Measurements from ENCODE around the gene CDC20.
"Not testable (repeated sequence)": the region's sequence is repeated elsewhere in the genome, so short reads cannot be mapped to it uniquely, and the experiment has no call there.

Gene CDC20

DNA sequence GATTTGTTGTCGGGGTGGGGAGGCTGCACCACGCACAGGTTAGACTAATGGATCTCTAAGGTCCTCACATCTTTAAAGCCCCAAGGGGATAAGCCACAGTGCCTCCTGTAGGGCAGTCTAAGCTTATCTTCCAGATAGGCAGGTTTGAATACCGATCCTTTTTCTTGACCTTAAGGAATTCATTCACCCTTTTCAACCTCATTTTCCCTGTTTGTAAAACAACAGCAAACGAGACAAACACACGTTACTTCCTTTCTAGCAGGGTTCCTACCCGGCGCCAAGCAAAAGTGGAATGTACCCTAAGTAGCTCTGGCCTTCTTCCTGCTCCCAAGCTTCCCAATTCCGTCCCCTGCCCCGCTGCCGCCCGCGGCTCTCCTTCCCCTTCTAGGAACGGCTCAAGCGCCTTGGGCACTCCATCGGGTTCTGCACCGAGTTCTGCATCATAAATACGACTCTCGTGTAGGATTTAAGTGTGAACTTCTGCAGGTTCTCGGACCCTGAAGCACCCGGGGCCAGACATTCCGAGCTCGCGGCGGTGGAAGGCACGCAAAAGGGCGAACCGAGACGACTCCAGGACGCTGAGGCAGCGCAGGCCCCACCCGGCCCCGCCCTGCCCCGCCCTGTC is 548 bp upstream of the CDC20 start:
- DNase-seq = peak; percentile 61 to 81 (median 61)

DNA sequence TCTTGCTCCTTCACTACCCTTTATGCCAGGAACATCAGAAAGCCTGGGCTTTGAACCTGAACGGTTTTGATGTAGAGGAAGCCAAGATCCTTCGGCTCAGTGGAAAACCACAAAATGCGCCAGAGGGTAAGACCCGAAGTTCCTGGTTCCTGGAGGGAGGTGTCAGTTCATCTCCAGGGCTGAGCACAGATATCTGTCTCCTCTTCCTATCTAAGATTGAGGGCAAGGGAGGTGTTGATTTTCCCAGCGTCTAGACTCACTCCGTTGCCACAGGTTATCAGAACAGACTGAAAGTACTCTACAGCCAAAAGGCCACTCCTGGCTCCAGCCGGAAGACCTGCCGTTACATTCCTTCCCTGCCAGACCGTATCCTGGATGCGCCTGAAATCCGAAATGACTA is 915 bp downstream of the CDC20 start:
- DNase-seq = no peak

GRCh38 chr1:43360616-43361015 is 1.8 kb downstream of the CDC20 start:
- DNase-seq = no peak

- peak; percentile 44 to 61 (median 50) for DNase-seq
These were observed 4.6 kb downstream of the CDC20 start for GRCh38 chr1:43363283-43363934.

DNA sequence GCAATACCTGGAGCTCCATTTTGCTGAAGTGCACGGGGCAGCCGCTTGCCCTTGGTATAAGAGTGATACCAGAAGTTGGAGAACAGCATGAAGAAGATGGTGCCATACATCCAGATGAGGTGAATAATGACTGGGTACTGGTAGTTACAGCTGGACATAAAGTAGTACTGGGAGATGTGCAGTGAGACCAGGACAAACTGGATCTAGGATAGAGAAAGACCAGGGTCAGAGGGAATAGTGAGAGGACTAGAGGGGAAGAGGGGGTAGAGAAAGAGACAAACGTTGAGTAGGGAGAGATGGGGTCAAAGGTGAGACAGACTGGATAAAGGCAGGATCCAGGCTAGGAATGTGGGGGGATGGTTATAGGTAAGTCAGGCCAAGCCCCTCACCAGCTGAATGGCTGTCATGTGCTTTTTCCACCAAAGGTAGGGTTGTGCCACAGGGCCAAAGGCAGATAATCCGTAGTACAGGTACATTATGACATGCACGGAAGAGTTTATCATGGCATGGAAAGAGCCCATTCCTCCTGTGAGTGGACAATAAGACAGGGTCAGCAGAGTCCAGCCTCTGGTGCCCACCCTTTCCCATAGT is 5.2 kb downstream of the CDC20 start:
- no peak for DNase-seq

- no peak for DNase-seq
These were observed 6.9 kb downstream of the CDC20 start for GRCh38 chr1:43365678-43366077.

DNA sequence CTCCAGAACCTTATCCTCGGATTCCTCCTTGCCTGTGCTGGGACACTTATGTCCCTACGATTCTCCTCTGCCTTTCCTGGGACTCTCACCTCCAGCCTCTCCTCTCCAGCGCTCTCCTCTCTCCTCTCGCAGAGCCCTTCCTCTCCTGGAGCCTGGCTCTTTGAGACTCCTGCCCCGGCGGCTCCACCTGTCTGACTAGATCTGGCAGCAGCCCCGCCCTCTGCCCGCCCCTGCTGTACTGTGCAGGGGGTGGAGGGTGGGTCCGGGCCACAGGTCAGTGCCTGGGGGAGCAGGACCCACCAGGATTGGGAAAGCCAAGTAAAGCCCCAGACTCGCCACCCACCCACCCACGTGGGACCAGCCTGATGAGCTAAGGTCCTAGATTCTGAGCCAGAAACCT is 7.4 kb downstream of the CDC20 start:
- no peak for DNase-seq

- DNase-seq = no peak
These were observed 7.8 kb downstream of the CDC20 start for GRCh38 chr1:43366601-43367025.

GRCh38 chr1:43367026-43367903 is 8.5 kb downstream of the CDC20 start:
- peak; percentile 33 to 59 (median 34) for DNase-seq

DNA sequence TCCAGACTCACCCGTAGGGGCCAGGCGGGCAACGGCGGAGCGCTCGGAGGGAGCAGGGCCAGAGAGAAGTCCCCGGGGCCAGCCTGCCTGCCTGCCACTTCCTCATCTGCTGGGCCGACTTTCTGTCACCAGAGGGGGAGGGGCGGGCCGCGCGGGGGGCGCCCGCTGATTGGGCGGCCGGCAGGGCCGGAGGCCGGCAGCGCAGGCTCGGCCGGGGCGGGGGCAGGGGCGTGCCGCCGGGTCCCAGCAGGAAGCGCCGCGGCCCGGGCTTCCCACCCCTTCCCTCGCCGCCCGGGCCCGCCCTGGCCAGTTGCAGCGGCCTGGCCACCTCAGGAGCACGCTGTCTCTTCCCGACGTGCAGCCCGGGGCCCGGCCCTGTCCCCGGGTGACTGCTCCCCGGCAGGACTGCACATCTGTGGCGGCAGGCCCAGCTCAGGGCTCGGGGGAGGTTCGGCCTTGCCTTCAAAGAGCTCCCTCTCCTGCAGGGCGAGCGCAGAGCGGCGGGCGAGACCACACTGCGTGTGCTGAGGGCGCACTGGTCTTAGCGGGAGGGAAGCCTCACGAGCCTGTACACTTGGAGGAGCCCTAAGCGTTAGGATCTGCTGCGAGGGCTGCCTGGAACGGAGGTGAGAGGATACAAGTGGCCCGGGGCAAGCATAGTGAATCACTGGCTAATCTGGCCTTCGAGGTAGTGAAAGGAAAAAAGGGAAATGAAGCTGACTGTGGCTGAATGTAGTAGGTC is 9.3 kb downstream of the CDC20 start, which contains the start of gene ELOVL1:
Gene ELOVL1 (minus strand): TSS at position 108 of the 742 bp plus-strand sequence. CDS start 2,402 bp downstream, outside the sequence.
- peak; percentile 95 to 99 (median 98) for DNase-seq

DNA sequence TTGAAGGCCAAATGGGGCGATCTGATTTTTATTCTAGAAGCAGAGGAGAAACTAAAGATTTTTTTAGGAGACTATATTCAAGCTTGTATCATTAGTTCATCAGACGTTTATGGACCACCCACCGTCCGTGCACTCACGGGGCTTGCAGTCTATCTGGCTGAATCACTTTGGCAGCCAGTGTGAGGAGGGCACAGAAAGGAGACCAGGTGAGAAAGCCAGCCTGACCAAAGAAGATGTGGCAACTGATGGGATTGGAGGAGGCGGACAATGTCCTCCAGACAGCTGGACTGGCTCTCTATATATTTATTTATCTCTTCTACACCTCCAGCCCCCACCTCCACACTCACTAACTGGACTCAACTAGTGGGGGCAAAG is 9.9 kb downstream of the CDC20 start:
- DNase-seq = no peak

GRCh38 chr1:43369779-43370178 is 11.0 kb downstream of the CDC20 start:
- DNase-seq = not testable (repeated sequence)

- no peak for DNase-seq
These were observed 11.8 kb downstream of the CDC20 start for GRCh38 chr1:43370564-43370963.

- no peak for DNase-seq
These were observed 13.4 kb downstream of the CDC20 start for GRCh38 chr1:43372172-43372571.

- peak; percentile 54 to 58 (median 55) for DNase-seq
These were observed 14.5 kb downstream of the CDC20 start for GRCh38 chr1:43373066-43373940.

DNA sequence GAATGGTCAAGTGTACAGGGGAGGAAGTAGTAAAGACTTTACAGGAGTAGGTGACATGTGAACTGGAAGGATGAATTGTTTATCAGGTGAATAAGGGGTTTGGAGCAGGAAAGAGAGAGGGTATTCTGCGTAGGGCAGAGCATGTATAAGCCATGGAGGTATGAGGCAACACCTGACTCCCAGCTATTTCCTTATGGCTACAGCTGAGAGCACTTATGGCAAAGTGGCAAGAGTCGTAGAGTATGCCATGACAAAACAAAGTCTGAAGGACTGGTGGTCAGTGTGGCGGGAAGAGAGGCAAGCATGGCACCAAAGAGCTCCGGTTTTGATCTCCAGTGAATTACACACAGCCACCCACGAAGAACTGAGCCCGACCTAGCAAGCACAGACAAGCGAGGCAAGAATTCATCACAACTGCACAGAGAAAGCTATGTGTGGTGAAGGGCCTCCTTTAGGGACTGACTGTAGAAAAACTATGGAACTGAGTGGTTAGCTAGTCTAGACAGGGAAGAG is 18.0 kb downstream of the CDC20 start:
- DNase-seq = no peak

DNA sequence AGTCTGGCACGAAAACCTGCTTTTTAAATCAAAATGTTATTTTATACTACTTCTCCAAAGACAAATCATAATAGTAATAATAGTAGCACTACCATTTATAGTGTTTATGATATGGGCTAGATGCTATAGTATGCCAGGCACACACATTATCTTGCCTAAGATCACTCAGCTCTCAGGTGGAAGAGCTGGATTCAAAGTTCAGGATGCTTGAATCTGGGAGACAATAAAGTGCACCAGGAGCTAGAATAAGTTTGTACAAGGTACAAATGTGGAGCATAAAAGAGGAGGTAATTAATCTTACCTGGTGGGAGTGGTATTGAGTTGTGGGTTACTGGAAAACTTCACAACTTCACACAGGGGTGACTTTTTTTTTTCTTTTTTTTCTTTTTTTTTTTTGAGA is 19.1 kb downstream of the CDC20 start:
- no peak for DNase-seq

GRCh38 chr1:43379476-43379875 is 20.7 kb downstream of the CDC20 start:
- no peak for DNase-seq

GRCh38 chr1:43381612-43382011 is 22.8 kb downstream of the CDC20 start:
- peak; percentile 84 to 94 (median 91) for DNase-seq

DNA sequence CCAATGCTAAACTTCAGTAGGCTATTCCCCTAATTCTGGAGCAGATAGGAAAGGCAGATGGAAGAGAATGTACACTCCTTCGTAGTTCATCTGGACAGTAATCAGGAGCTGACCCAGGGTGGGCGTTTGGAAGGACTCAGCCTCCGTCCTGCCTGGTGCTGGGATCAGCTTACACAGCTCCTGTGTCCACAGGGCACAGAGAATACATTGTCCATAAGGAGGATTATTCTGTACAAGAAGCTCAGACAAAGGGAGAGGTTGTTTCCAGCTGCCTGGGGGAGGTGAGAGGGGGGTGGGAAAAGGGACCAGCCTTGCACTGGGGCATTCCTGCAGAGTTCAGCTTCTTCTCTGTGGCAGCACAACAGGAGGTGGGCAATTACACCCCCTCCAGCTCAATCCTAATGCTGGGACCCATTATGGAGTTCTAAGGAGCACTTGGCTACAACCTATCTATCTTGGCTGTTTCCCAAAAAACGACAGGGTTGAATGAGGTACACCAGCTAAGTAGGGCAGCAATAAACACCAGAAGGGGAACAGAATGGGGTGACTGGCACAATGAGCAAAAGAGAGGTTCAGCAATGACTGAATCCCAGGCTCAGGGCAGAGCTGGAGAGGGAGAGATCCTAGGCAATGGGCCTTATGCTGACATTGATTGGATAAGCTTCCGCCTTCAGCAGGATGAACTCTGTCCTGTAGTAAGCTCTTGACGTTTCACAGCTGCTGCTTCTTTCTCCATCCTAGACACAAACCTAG is 23.4 kb downstream of the CDC20 start:
- no peak for DNase-seq
